Endothelial cell of umbilical vein (primary cell): ENCODE data around the gene MED8. TPM values are rescaled to one million over a fixed set of nuclear protein-coding genes. Genes with fewer than 3 reads are reported as not detected.

Source experiments
- BruUV-seq: library from RNA; stranded (reverse); fragments of 400-500 nt; replicated peaks from 2 replicates; lab custom pipeline; 2021; lab: Mats Ljungman, UMichigan
- CTCF ChIA-PET: fragments of 300-600, 350-600 bp; sonication (Branson Sonifier 250); formaldehyde crosslinking; loops from one replicate; lab custom pipeline; 2021; ENCODE audit warnings: antibody characterized with exemption, inconsistent platforms; lab: Charles Lee
- POLR2A ChIA-PET: fragments of 300-600, 350-600 bp; sonication (Branson Sonifier 250); formaldehyde crosslinking; loops from one replicate; lab custom pipeline; 2021; ENCODE audit warnings: antibody characterized with exemption, inconsistent platforms; lab: Charles Lee
- DNase-seq: peaks from one replicate; pipeline ENCODE4 v3.0.0-alpha.2; 2011; ENCODE audit warnings: low read depth, low spot score
- FAIRE-seq: peaks from 2 replicates; lab custom pipeline; 2011; peaks lifted over from hg19 to GRCh38; lab: Jason Lieb, UNC
- H2AFZ ChIP-seq: 2 replicates; pipeline ENCODE4 v1.6.0; 2012; ENCODE audit warnings: low read depth, low read length, control low read depth, inconsistent platforms
- H3K27ac ChIP-seq: 2 replicates; pipeline ENCODE4 v1.5.1; 2011; ENCODE audit warnings: low read depth, mild to moderate bottlenecking, control low read depth, low read length, moderate library complexity; ENCODE audit not compliant: insufficient read depth
- H3K27me3 ChIP-seq, 2 experiments: 2 replicates each; pipeline versions ENCODE4 v1.6.0 to v1.6.1; 2011; ENCODE audit warnings: low read length in 2 of 2, mixed read lengths in 1 of 2; ENCODE audit not compliant: control insufficient read depth in 2 of 2, insufficient read depth in 2 of 2
- H3K36me3 ChIP-seq, 2 experiments: 2 replicates in 1 of 2; 3 replicates in 1 of 2; pipeline ENCODE4 v1.5.1; 2011; ENCODE audit warnings: low read length in 2 of 2, mild to moderate bottlenecking in 1 of 2, moderate library complexity in 1 of 2; ENCODE audit not compliant: control insufficient read depth in 2 of 2, insufficient read depth in 2 of 2; ENCODE audit errors: extremely low read depth in 1 of 2
- H3K4me1 ChIP-seq: 3 replicates; pipeline ENCODE4 v1.5.1; 2011; ENCODE audit warnings: mild to moderate bottlenecking, low read length; ENCODE audit not compliant: control insufficient read depth, insufficient read depth; ENCODE audit errors: extremely low read depth
- H3K4me2 ChIP-seq: 2 replicates; pipeline ENCODE4 v1.6.1; 2011; ENCODE audit warnings: low read length, control low read depth, mixed read lengths; ENCODE audit not compliant: insufficient read depth
- H3K4me3 ChIP-seq, 3 experiments: fragments of 200-600 bp in 1 of 3; sonication (generic), shearing (Covaris generic) in 1 of 3; replicated peaks in 1 of 3; 2 replicates each; pipeline ENCODE4 v1.5.1; 2011 to 2016; ENCODE audit warnings: control low read depth in 3 of 3, low read length in 3 of 3, mild to moderate bottlenecking in 2 of 3, inconsistent platforms in 1 of 3, low read depth in 1 of 3, moderate library complexity in 1 of 3; ENCODE audit not compliant: insufficient read depth in 1 of 3
- H3K79me2 ChIP-seq: 2 replicates; pipeline ENCODE4 v1.6.0; 2012; ENCODE audit warnings: low read length, inconsistent platforms; ENCODE audit not compliant: control insufficient read depth, insufficient read depth
- H3K9ac ChIP-seq: replicated peaks from 2 replicates; pipeline ENCODE3; 2011; ENCODE audit warnings: low read length, control low read depth; ENCODE audit not compliant: insufficient read depth; ENCODE audit errors: extremely low read depth
- H3K9me1 ChIP-seq: replicated peaks from 3 replicates; pipeline ENCODE4 v1.6.0; 2011; ENCODE audit warnings: mild to moderate bottlenecking, low read length; ENCODE audit not compliant: control insufficient read depth, insufficient read depth; ENCODE audit errors: extremely low read depth
- H3K9me3 ChIP-seq: replicated peaks from 2 replicates; pipeline ENCODE4 v1.5.1; 2012; ENCODE audit warnings: low read length, inconsistent platforms; ENCODE audit not compliant: control insufficient read depth, insufficient read depth
- H4K20me1 ChIP-seq: replicated peaks from 2 replicates; pipeline ENCODE3; 2011; ENCODE audit warnings: mild to moderate bottlenecking, low read length; ENCODE audit not compliant: control insufficient read depth, insufficient read depth; ENCODE audit errors: extremely low read depth
- EZH2 ChIP-seq: IDR thresholded peaks from 2 replicates; pipeline ENCODE4 v1.6.1; 2012; ENCODE audit warnings: borderline replicate concordance, low read depth, mild to moderate bottlenecking, moderate library complexity, low read length, inconsistent platforms; ENCODE audit not compliant: severe bottlenecking
- FOS ChIP-seq: IDR thresholded peaks from 2 replicates; pipeline ENCODE4 v1.6.1; 2011; ENCODE audit warnings: mild to moderate bottlenecking, low read length, moderate library complexity, borderline replicate concordance; ENCODE audit not compliant: insufficient read depth
- GATA2 ChIP-seq: IDR thresholded peaks from 2 replicates; pipeline ENCODE4 v1.7.0; 2011; ENCODE audit warnings: low read depth, mild to moderate bottlenecking, moderate library complexity, mixed read lengths, low read length; ENCODE audit not compliant: insufficient read length, insufficient read depth
- JUN ChIP-seq: IDR thresholded peaks from 2 replicates; pipeline ENCODE4 v1.6.1; 2011; ENCODE audit warnings: borderline replicate concordance, low read depth; ENCODE audit not compliant: insufficient read length, insufficient read depth
- MYC ChIP-seq: IDR thresholded peaks from one replicate; pipeline ENCODE4 v1.6.1; 2011; ENCODE audit warnings: mild to moderate bottlenecking, low read depth, low read length
- POLR2A ChIP-seq: IDR thresholded peaks from 2 replicates; pipeline ENCODE4 v1.6.1; 2012; ENCODE audit warnings: low read depth, mild to moderate bottlenecking, control low read depth, low read length
- POLR2AphosphoS5 ChIP-seq: IDR thresholded peaks from 2 replicates; pipeline ENCODE4 v1.6.1; 2012; ENCODE audit warnings: low read depth, mild to moderate bottlenecking, control low read depth, low read length, moderate library complexity; ENCODE audit not compliant: insufficient read depth
- dilution Hi-C: fragments of 300-500 bp; cut with MboI; formaldehyde crosslinking; loops from one replicate; pipeline ENCODE4 v1.15.0; 2019; ENCODE audit warnings: low sequenced_read_pairs; ENCODE audit not compliant: extremely low pct_ligation_motif_present
- intact Hi-C: fragments of 100-400 bp; cut with micrococcal nuclease; formaldehyde crosslinking; loops from one replicate; pipeline ENCODE4 v1.10.0; 2022
- polyA plus RNA-seq, 4 experiments: library from polyadenylated mRNA; depleted of rRNA in 3 of 4; stranded (reverse) in 3 of 4; unstranded in 1 of 4; fragments of >200 nt; gene quantifications; 2 replicates each; pipeline versions ENCODE4 v1.2.1 to v1.2.3, GENCODE V29; 2011 to 2012; ENCODE audit warnings: missing spikeins in 1 of 4
- total RNA-seq: library from RNA; stranded (reverse); gene quantifications from 2 replicates; pipeline ENCODE4 v1.2.3, GENCODE V29; 2021
- TF ChIP-seq, protein P1 (sequence below): IDR thresholded peaks from 2 replicates; pipeline ENCODE4 v1.6.1; 2011; ENCODE audit not compliant: insufficient read depth, insufficient read length
- TF ChIP-seq, protein P2 (sequence below), 2 donors: IDR thresholded peaks; 1 replicate in 1 of 2; 2 replicates in 1 of 2; pipeline ENCODE4 v1.5.1; 2011; ENCODE audit warnings: low read length in 2 of 2, mild to moderate bottlenecking in 2 of 2, moderate library complexity in 2 of 2, control low read depth in 1 of 2, inconsistent platforms in 1 of 2, low read depth in 1 of 2; ENCODE audit not compliant: insufficient read depth in 1 of 2; ENCODE audit errors: extremely low read depth in 1 of 2

Gene MED8
- total and polyA plus RNA-seq, 2 donors (not counting 3 experiments of a cell fraction or from before 2014, with no cell fraction given), result 19.6 to 45.6 TPM

DNA sequence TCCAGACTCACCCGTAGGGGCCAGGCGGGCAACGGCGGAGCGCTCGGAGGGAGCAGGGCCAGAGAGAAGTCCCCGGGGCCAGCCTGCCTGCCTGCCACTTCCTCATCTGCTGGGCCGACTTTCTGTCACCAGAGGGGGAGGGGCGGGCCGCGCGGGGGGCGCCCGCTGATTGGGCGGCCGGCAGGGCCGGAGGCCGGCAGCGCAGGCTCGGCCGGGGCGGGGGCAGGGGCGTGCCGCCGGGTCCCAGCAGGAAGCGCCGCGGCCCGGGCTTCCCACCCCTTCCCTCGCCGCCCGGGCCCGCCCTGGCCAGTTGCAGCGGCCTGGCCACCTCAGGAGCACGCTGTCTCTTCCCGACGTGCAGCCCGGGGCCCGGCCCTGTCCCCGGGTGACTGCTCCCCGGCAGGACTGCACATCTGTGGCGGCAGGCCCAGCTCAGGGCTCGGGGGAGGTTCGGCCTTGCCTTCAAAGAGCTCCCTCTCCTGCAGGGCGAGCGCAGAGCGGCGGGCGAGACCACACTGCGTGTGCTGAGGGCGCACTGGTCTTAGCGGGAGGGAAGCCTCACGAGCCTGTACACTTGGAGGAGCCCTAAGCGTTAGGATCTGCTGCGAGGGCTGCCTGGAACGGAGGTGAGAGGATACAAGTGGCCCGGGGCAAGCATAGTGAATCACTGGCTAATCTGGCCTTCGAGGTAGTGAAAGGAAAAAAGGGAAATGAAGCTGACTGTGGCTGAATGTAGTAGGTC, 21.5 kb downstream of the MED8 start, which contains the start of gene ELOVL1:
Gene ELOVL1, minus strand, starts transcription at position 108 of the 742 bp plus-strand sequence. CDS start 2,402 bp downstream, outside the sequence.
- H3K79me2 ChIP-seq, result peaks cover 44% of the 10 kb centered on the region
- DNase-seq, result peak; percentile 89
- ChIA-PET POLR2A (interaction anchor here (0.6 to 1.5 kb wide), 4 partner anchors 10 to 138 kb away, joined by 3 to 15 read pairs (median 5); partner anchors contain the start of gene CDC20), CTCF (interaction anchor here (0.6 to 2.0 kb wide), 10 partner anchors 10 to 141 kb away, joined by 3 to 19 read pairs (median 4); no protein-coding TSS in a partner anchor)
- BruUV-seq, result TSS peak; percentile 86
- peaks cover 10 to 18% of the 10 kb centered on the region in 2 experiments for H3K36me3 ChIP-seq
- dilution Hi-C loops (no loop called here), intact Hi-C loops (loop anchor here (1.0 to 5.0 kb wide), 4 partner anchors 10 to 141 kb away; partner anchors contain the start of gene CDC20)
- peak; percentile 89 for FAIRE-seq
- TF ChIP-seq EZH2, result no peak
- peak; percentile 98 for TF ChIP-seq POLR2A
- TF ChIP-seq GATA2, result no peak
- no peak for TF ChIP-seq MYC
- TF ChIP-seq FOS, result no peak
- peak; percentile 99 for TF ChIP-seq POLR2AphosphoS5
- TF ChIP-seq, protein P1, sequence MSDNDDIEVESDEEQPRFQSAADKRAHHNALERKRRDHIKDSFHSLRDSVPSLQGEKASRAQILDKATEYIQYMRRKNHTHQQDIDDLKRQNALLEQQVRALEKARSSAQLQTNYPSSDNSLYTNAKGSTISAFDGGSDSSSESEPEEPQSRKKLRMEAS, result no peak
- TF ChIP-seq, protein P2, sequence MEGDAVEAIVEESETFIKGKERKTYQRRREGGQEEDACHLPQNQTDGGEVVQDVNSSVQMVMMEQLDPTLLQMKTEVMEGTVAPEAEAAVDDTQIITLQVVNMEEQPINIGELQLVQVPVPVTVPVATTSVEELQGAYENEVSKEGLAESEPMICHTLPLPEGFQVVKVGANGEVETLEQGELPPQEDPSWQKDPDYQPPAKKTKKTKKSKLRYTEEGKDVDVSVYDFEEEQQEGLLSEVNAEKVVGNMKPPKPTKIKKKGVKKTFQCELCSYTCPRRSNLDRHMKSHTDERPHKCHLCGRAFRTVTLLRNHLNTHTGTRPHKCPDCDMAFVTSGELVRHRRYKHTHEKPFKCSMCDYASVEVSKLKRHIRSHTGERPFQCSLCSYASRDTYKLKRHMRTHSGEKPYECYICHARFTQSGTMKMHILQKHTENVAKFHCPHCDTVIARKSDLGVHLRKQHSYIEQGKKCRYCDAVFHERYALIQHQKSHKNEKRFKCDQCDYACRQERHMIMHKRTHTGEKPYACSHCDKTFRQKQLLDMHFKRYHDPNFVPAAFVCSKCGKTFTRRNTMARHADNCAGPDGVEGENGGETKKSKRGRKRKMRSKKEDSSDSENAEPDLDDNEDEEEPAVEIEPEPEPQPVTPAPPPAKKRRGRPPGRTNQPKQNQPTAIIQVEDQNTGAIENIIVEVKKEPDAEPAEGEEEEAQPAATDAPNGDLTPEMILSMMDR (IDR thresholded peaks at IDR 0.05; ENCODE audit: extremely low read depth in 1 of 2, insufficient read depth in 1 of 2, low read depth in 1 of 2, low read length in 2 of 2), result peak in 1 of 2 donors; percentile 38
- TF ChIP-seq JUN, result no peak
- H3K9ac ChIP-seq, result peak within 1 kb of the TSS; percentile 81
- H3K4me3 ChIP-seq, result peak within 1 kb of the TSS; percentile 70 to 85 (median 72)
- H3K4me1 ChIP-seq, result peaks cover 30% of the 10 kb centered on the region
- no peaks in the 10 kb centered on the region for H3K27me3 ChIP-seq
- H3K4me2 ChIP-seq, result peak within 1 kb of the TSS; percentile 85
- peak within 1 kb of the TSS; percentile 57 for H3K27ac ChIP-seq
- no peaks in the 10 kb centered on the region for H4K20me1 ChIP-seq
- peak within 1 kb of the TSS; percentile 31 for H2AFZ ChIP-seq
- H3K9me3 ChIP-seq, result no peaks in the 10 kb centered on the region
- no peaks in the 10 kb centered on the region for H3K9me1 ChIP-seq
